Measurements from ENCODE around the gene SLC25A13. TPM values are rescaled to one million over a fixed set of nuclear protein-coding genes. Genes with fewer than 3 reads are reported as not detected.

Gene SLC25A13
- total and polyA plus RNA-seq, 2 of the 13 experiments (the other 11 are each of a cell fraction or from before 2014, with no cell fraction given) = 36.2 to 84.9 TPM

- POLR2A ChIA-PET = no interaction called here
- in situ Hi-C loops (cut with HindIII; ENCODE audit: extremely low pct_ligation_motif_present, low pct_unique_long_range_greater_than_20kb) = no loop called here
- TF ChIP-seq PRDM10 (CRISPR knock-in tag; IDR thresholded peaks at IDR 0.05; ENCODE audit: low read depth) (no peak), PAWR (CRISPR knock-in tag; IDR thresholded peaks at IDR 0.05; ENCODE audit: borderline replicate concordance) (no peak), ZNF891 (CRISPR knock-in tag; IDR thresholded peaks at IDR 0.05) (no peak), SAP130 (CRISPR knock-in tag; IDR thresholded peaks at IDR 0.05; ENCODE audit: low read depth) (no peak), JUND (CRISPR knock-in tag; IDR thresholded peaks at IDR 0.05) (no peak)
- Histone ChIP-seq H2AFZ (ENCODE audit: low read length) (no peak overlapping the region), H3K36me3 (replicated peaks in 1 of 2; ENCODE audit: control insufficient read depth in 1 of 2, insufficient read depth in 2 of 2, low read length in 2 of 2) (no peaks in the 10 kb centered on the region), H3K9me3 (ENCODE audit: low read length) (no peaks in the 10 kb centered on the region), H3K4me1 (ENCODE audit: insufficient read depth, low read length) (no peaks in the 10 kb centered on the region), H3K79me2 (ENCODE audit: insufficient read depth, low read length) (no peaks in the 10 kb centered on the region), H3K27me3 (ENCODE audit: control insufficient read depth in 1 of 2, insufficient read depth in 2 of 2, low read length in 2 of 2) (no peaks in the 10 kb centered on the region), H3K9ac (ENCODE audit: insufficient read depth, low read depth, low read length) (no peak overlapping the region), H4K20me1 (ENCODE audit: insufficient read depth, low read length) (no peaks in the 10 kb centered on the region), H3K4me2 (ENCODE audit: low read depth, low read length) (no peak overlapping the region), H3K27ac (ENCODE audit: extremely low read length, insufficient read depth, low read length) (no peak overlapping the region), H3K4me3 (replicated peaks in 1 of 3; ENCODE audit: insufficient read depth in 1 of 3, low read depth in 2 of 3, low read length in 3 of 3) (no peak overlapping the region)
- intact Hi-C loops (cut with micrococcal nuclease; ENCODE audit: unreplicated experiment) = no loop called here
- CTCF ChIA-PET (ENCODE audit: low intra/inter-chr PET ratio, low total read pairs) = no interaction called here
- FAIRE-seq (no peak), DNase-seq (ENCODE audit: low spot score) (no peak), ATAC-seq (no peak)
- BruUV-seq (replicated peaks) = no TSS peak
- 50% methylated on average over 3 of the region's 3 CpGs for WGBS (ENCODE audit: low lambda C conversion rate)
Measured at GRCh38 chr7:96089511-96089910, 232.4 kb downstream of the SLC25A13 start.

GRCh38 chr7:96088579-96088978 is 233.3 kb downstream of the SLC25A13 start:
- WGBS (ENCODE audit: low lambda C conversion rate) = 23% methylated on average over 5 of the region's 5 CpGs
- Histone ChIP-seq H3K4me1 (ENCODE audit: insufficient read depth, low read length) (no peaks in the 10 kb centered on the region), H3K4me3 (replicated peaks in 1 of 3; ENCODE audit: insufficient read depth in 1 of 3, low read depth in 2 of 3, low read length in 3 of 3) (no peak overlapping the region), H3K4me2 (ENCODE audit: low read depth, low read length) (no peak overlapping the region), H3K9ac (ENCODE audit: insufficient read depth, low read depth, low read length) (no peak overlapping the region), H2AFZ (ENCODE audit: low read length) (no peak overlapping the region), H3K79me2 (ENCODE audit: insufficient read depth, low read length) (no peaks in the 10 kb centered on the region), H4K20me1 (ENCODE audit: insufficient read depth, low read length) (no peaks in the 10 kb centered on the region), H3K9me3 (ENCODE audit: low read length) (no peaks in the 10 kb centered on the region), H3K27ac (ENCODE audit: extremely low read length, insufficient read depth, low read length) (no peak overlapping the region), H3K36me3 (replicated peaks in 1 of 2; ENCODE audit: control insufficient read depth in 1 of 2, insufficient read depth in 2 of 2, low read length in 2 of 2) (no peaks in the 10 kb centered on the region), H3K27me3 (ENCODE audit: control insufficient read depth in 1 of 2, insufficient read depth in 2 of 2, low read length in 2 of 2) (no peaks in the 10 kb centered on the region)
- POLR2A ChIA-PET = no interaction called here
- no peak for ATAC-seq
- in situ Hi-C loops (cut with HindIII; ENCODE audit: extremely low pct_ligation_motif_present, low pct_unique_long_range_greater_than_20kb) = no loop called here
- no peak for FAIRE-seq
- BruUV-seq (replicated peaks) = no TSS peak
- TF ChIP-seq REXO4 (CRISPR knock-in tag; IDR thresholded peaks at IDR 0.05; ENCODE audit: borderline replicate concordance) (no peak), E2F5 (CRISPR knock-in tag; conservative IDR thresholded peaks at IDR 0.05) (no peak)
- CTCF ChIA-PET (ENCODE audit: low intra/inter-chr PET ratio, low total read pairs) = no interaction called here
- intact Hi-C loops (cut with micrococcal nuclease; ENCODE audit: unreplicated experiment) = no loop called here
- DNase-seq (ENCODE audit: low spot score) = no peak
